H1 (cell line): ENCODE data around the gene CP. TPM values are rescaled to one million over a fixed set of nuclear protein-coding genes. Genes with fewer than 3 reads are reported as not detected.

Experiments used
- CTCF ChIA-PET: fragments of 300-600 bp; sonication (Branson Sonifier 250); formaldehyde crosslinking; loops from one replicate; lab custom pipeline; 2021; ENCODE audit not compliant: partially characterized antibody; lab: Charles Lee
- POLR2A ChIA-PET: fragments of 300-600 bp; sonication (Branson Sonifier 250); formaldehyde crosslinking; loops from one replicate; lab custom pipeline; 2021; ENCODE audit warnings: inconsistent platforms; ENCODE audit not compliant: partially characterized antibody; lab: Charles Lee
- DNase-seq, 2 experiments: peaks; one replicate each; pipeline versions ENCODE4 v3.0.0 to v3.0.0-alpha.2; 2010 to 2022; ENCODE audit warnings: low spot score in 2 of 2, low read depth in 1 of 2, mixed read lengths in 1 of 2
- FAIRE-seq: peaks from 2 replicates; lab custom pipeline; 2011; peaks lifted over from hg19 to GRCh38; lab: Jason Lieb, UNC
- H2AFZ ChIP-seq: 2 replicates; pipeline ENCODE4 v1.8.1; 2012; ENCODE audit warnings: low read length, inconsistent platforms
- H2AK5ac ChIP-seq: 2 replicates; pipeline ENCODE4 v1.6.1; 2013; ENCODE audit warnings: low read depth, low read length
- H2BK120ac ChIP-seq: replicated peaks from 2 replicates; pipeline ENCODE3; 2013; ENCODE audit warnings: low read depth, low read length, inconsistent platforms
- H2BK12ac ChIP-seq: 2 replicates; pipeline ENCODE4 v1.6.1; 2013; ENCODE audit warnings: low read depth, low read length
- H2BK15ac ChIP-seq: 2 replicates; pipeline ENCODE4 v1.6.1; 2013; ENCODE audit warnings: low read length
- H2BK20ac ChIP-seq: 2 replicates; pipeline ENCODE4 v1.6.1; 2013; ENCODE audit warnings: low read length
- H2BK5ac ChIP-seq: 2 replicates; pipeline ENCODE4 v1.6.1; 2013; ENCODE audit warnings: low read depth, low read length
- H3K14ac ChIP-seq: 2 replicates; pipeline ENCODE4 v1.6.1; 2013; ENCODE audit warnings: inconsistent platforms; ENCODE audit not compliant: insufficient read length
- H3K18ac ChIP-seq: 2 replicates; pipeline ENCODE4 v1.6.1; 2013; ENCODE audit warnings: low read length; ENCODE audit errors: extremely low read depth
- H3K23ac ChIP-seq: 2 replicates; pipeline ENCODE4 v1.6.1; 2013; ENCODE audit warnings: inconsistent platforms; ENCODE audit not compliant: insufficient read length
- H3K23me2 ChIP-seq: 2 replicates; pipeline ENCODE4 v1.6.1; 2013; ENCODE audit warnings: low read depth, low read length
- H3K27ac ChIP-seq: 2 replicates; pipeline ENCODE4 v1.6.1; 2011; ENCODE audit warnings: low read depth, low read length, inconsistent platforms
- H3K27me3 ChIP-seq, 4 experiments: replicated peaks in 1 of 4; 1 replicate in 1 of 4; 2 replicates in 3 of 4; pipeline versions ENCODE4 v1.6.1 to v1.8.1; 2011 to 2013; ENCODE audit warnings: low read length in 3 of 4, mild to moderate bottlenecking in 3 of 4, inconsistent platforms in 2 of 4, mixed read lengths in 2 of 4, moderate library complexity in 1 of 4; ENCODE audit not compliant: control insufficient read depth in 3 of 4, insufficient read depth in 3 of 4; ENCODE audit errors: extremely low read depth in 1 of 4
- H3K36me3 ChIP-seq, 4 experiments: 2 replicates each; pipeline versions ENCODE4 v1.6.1 to v1.8.1; 2011 to 2013; ENCODE audit warnings: mild to moderate bottlenecking in 4 of 4, low read length in 3 of 4, moderate library complexity in 2 of 4, control low read depth in 1 of 4, inconsistent platforms in 1 of 4; ENCODE audit not compliant: insufficient read depth in 4 of 4, control insufficient read depth in 2 of 4
- H3K4ac ChIP-seq: replicated peaks from 2 replicates; pipeline ENCODE3; 2013; ENCODE audit warnings: low read length, low read depth, mixed read lengths, inconsistent platforms; ENCODE audit not compliant: insufficient read length
- H3K4me1 ChIP-seq, 4 experiments: replicated peaks in 1 of 4; 1 replicate in 1 of 4; 2 replicates in 3 of 4; pipeline versions ENCODE4 v1.6.1 to v1.8.1; 2011 to 2013; ENCODE audit warnings: low read length in 3 of 4, inconsistent platforms in 2 of 4, mixed read lengths in 1 of 4; ENCODE audit not compliant: insufficient read depth in 4 of 4, control insufficient read depth in 3 of 4
- H3K4me2 ChIP-seq, 2 experiments: 2 replicates each; pipeline versions ENCODE4 v1.6.1 to v1.8.1; 2011 to 2013; ENCODE audit warnings: low read depth in 2 of 2, low read length in 2 of 2, control low read depth in 1 of 2, inconsistent platforms in 1 of 2, mild to moderate bottlenecking in 1 of 2; ENCODE audit not compliant: insufficient read depth in 1 of 2
- H3K4me3 ChIP-seq, 4 experiments: fragments of 200-600, 300-600 bp in 1 of 4; sonication (generic), shearing (Covaris generic), sonication (Bioruptor Twin) in 1 of 4; 2 replicates each; pipeline versions ENCODE4 v1.5.1 to v1.8.1; 2011 to 2016; ENCODE audit warnings: low read length in 4 of 4, low read depth in 3 of 4, control low read depth in 2 of 4, inconsistent platforms in 2 of 4, mild to moderate bottlenecking in 2 of 4, mixed read lengths in 1 of 4, moderate library complexity in 1 of 4; ENCODE audit not compliant: insufficient read depth in 2 of 4; ENCODE audit errors: extremely low read depth in 1 of 4
- H3K56ac ChIP-seq: replicated peaks from 2 replicates; pipeline ENCODE3; 2013; ENCODE audit warnings: low read depth, mild to moderate bottlenecking, mixed read lengths, low read length, inconsistent platforms; ENCODE audit not compliant: insufficient read length
- H3K79me1 ChIP-seq: 2 replicates; pipeline ENCODE4 v1.6.1; 2013; ENCODE audit warnings: low read depth, low read length, control low read depth
- H3K79me2 ChIP-seq, 2 experiments: 2 replicates each; pipeline versions ENCODE4 v1.6.1 to v1.8.1; 2012 to 2013; ENCODE audit warnings: low read length in 2 of 2, mild to moderate bottlenecking in 2 of 2, inconsistent platforms in 1 of 2; ENCODE audit not compliant: insufficient read depth in 2 of 2, control insufficient read depth in 1 of 2
- H3K9ac ChIP-seq, 4 experiments: replicated peaks in 1 of 4; 1 replicate in 1 of 4; 2 replicates in 3 of 4; pipeline versions ENCODE4 v1.6.1 to v1.8.1; 2011 to 2013; ENCODE audit warnings: low read depth in 3 of 4, low read length in 3 of 4, control low read depth in 2 of 4, mild to moderate bottlenecking in 2 of 4, moderate library complexity in 2 of 4, inconsistent platforms in 1 of 4; ENCODE audit errors: extremely low read depth in 1 of 4
- H3K9me3 ChIP-seq, 2 experiments: 2 replicates each; pipeline versions ENCODE4 v1.6.1 to v1.8.1; 2012 to 2013; ENCODE audit warnings: mild to moderate bottlenecking in 2 of 2, moderate library complexity in 2 of 2, control low read depth in 1 of 2, inconsistent platforms in 1 of 2, low read depth in 1 of 2, low read length in 1 of 2, mixed read lengths in 1 of 2; ENCODE audit not compliant: insufficient read depth in 2 of 2
- H4K20me1 ChIP-seq, 2 experiments: replicated peaks in 1 of 2; 2 replicates each; pipeline versions ENCODE3 to v1.8.1; 2011 to 2013; ENCODE audit warnings: inconsistent platforms in 2 of 2, low read length in 2 of 2, mild to moderate bottlenecking in 1 of 2; ENCODE audit not compliant: insufficient read depth in 2 of 2, control insufficient read depth in 1 of 2
- H4K5ac ChIP-seq: 2 replicates; pipeline ENCODE4 v1.6.1; 2013; ENCODE audit warnings: low read length, low read depth, mixed read lengths, inconsistent platforms; ENCODE audit not compliant: insufficient read length
- H4K8ac ChIP-seq: 2 replicates; pipeline ENCODE4 v1.8.0; 2013; ENCODE audit warnings: mild to moderate bottlenecking, moderate library complexity, low read length, inconsistent platforms; ENCODE audit not compliant: insufficient read depth; ENCODE audit errors: extremely low read depth
- H4K91ac ChIP-seq: replicated peaks from 2 replicates; pipeline ENCODE3; 2013; ENCODE audit warnings: low read length, mixed read lengths, inconsistent platforms; ENCODE audit not compliant: insufficient read length
- ASH2L ChIP-seq: fragments of 200-600, 300-600 bp; sonication (generic); IDR thresholded peaks from one replicate; pipeline ENCODE4 v1.7.1; 2017; ENCODE audit warnings: low read length
- BRCA1 ChIP-seq: IDR thresholded peaks from 2 replicates; pipeline ENCODE4 v1.6.1; 2012; ENCODE audit warnings: low read depth, low read length, improper control_type of control experiment
- CHD2 ChIP-seq: IDR thresholded peaks from 2 replicates; pipeline ENCODE4 v1.6.1; 2012; ENCODE audit warnings: low read length, improper control_type of control experiment
- CTBP2 ChIP-seq: IDR thresholded peaks from 2 replicates; pipeline ENCODE4 v1.7.0; 2011; ENCODE audit warnings: borderline replicate concordance, mild to moderate bottlenecking, moderate library complexity, mixed read lengths, low read length; ENCODE audit not compliant: insufficient read depth, insufficient read length
- EZH2 ChIP-seq: fragments of 200-600 bp; sonication (generic); IDR thresholded peaks from 2 replicates; pipeline ENCODE4 v1.7.1; 2012; ENCODE audit warnings: low read depth, mild to moderate bottlenecking, moderate library complexity, low read length, inconsistent platforms; ENCODE audit not compliant: severe bottlenecking
- GTF2F1 ChIP-seq: IDR thresholded peaks from 2 replicates; pipeline ENCODE4 v1.6.1; 2012; ENCODE audit warnings: low read depth, low read length, improper control_type of control experiment, borderline replicate concordance
- HDAC2 ChIP-seq, 2 experiments: fragments of 300-600 bp in 1 of 2; sonication (generic) in 1 of 2; IDR thresholded peaks; 2 replicates each; pipeline ENCODE4 v1.6.1; 2011 to 2012; ENCODE audit warnings: low read depth in 2 of 2, low read length in 2 of 2, mild to moderate bottlenecking in 2 of 2, moderate library complexity in 2 of 2, borderline replicate concordance in 1 of 2, inconsistent platforms in 1 of 2
- JUN ChIP-seq: IDR thresholded peaks from 2 replicates; pipeline ENCODE4 v1.6.1; 2011; ENCODE audit warnings: low read depth, mild to moderate bottlenecking, improper control_type of control experiment, low read length
- MAFK ChIP-seq: IDR thresholded peaks from 2 replicates; pipeline ENCODE4 v1.6.1; 2012; ENCODE audit warnings: low read depth, mild to moderate bottlenecking, improper control_type of control experiment, low read length
- RBBP5 ChIP-seq: IDR thresholded peaks from 2 replicates; pipeline ENCODE4 v1.7.1; 2012; ENCODE audit warnings: low read depth, mild to moderate bottlenecking, inconsistent platforms, low read length, moderate library complexity, borderline replicate concordance
- RFX5 ChIP-seq: IDR thresholded peaks from 2 replicates; pipeline ENCODE4 v1.6.1; 2011; ENCODE audit warnings: low read depth, low read length, improper control_type of control experiment, borderline replicate concordance
- RXRA ChIP-seq: IDR thresholded peaks from 2 replicates; pipeline ENCODE4 v1.6.1; 2011; ENCODE audit warnings: low read depth, mild to moderate bottlenecking, low read length, moderate library complexity; ENCODE audit not compliant: insufficient read depth
- SAP30 ChIP-seq: fragments of 300-600 bp; sonication (generic); IDR thresholded peaks from 2 replicates; pipeline ENCODE4 v1.7.1; 2012; ENCODE audit warnings: low read length, moderate library complexity, mild to moderate bottlenecking, inconsistent platforms; ENCODE audit not compliant: insufficient read depth, insufficient replicate concordance
- SIRT6 ChIP-seq: IDR thresholded peaks from one replicate; pipeline ENCODE4 v1.7.1; 2012; ENCODE audit warnings: low read length, inconsistent platforms
- polyA plus RNA-seq, 7 experiments: library from polyadenylated mRNA; depleted of rRNA in 3 of 7; stranded (reverse) in 5 of 7; unstranded in 2 of 7; fragments of >200 nt in 5 of 7; fragments of 200-250 nt in 2 of 7; gene quantifications; 1 replicate in 5 of 7; 2 replicates in 1 of 7; 4 replicates in 1 of 7; pipeline versions ENCODE4 v1.2.1 to v1.2.3, GENCODE V29; 2011 to 2013; ENCODE audit warnings: missing spikeins in 2 of 7, mixed read lengths in 2 of 7
- total RNA-seq: library from RNA; stranded (reverse); fragmentation: NEBNext Ultra II Directional; extraction: Animal tissue kit (Norgen Biotek cat#: 25700); gene quantifications from 2 replicates; pipeline ENCODE4 v1.2.1, GENCODE V29; 2021

The CP gene
- total and polyA plus RNA-seq, 2 of the 8 experiments (the other 6 are each of a cell fraction or from before 2014, with no cell fraction given), result 0.32 to 2.6 TPM

DNA sequence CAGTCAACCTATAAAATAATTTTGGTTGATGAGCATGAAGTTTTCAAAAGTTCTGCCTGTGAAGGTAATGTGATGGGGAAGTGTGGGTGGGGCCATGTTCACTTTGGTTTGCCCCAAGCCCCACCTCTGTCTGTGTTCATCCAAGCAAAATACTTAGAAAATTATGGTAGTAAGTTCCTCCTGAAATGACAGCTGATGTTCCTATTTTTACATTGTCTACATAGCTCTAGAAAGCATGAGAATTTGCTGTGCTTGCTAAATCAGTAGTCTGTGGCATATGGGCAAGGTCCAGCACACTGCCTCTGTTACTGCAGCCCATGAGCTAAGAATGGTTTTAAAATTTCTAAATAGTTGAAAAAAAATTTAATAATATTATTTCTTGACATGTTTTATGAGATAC, 21.9 kb upstream of the CP start:
- H2BK5ac ChIP-seq, result no peak overlapping the region
- H3K27ac ChIP-seq, result no peak overlapping the region
- H3K18ac ChIP-seq, result no peak overlapping the region
- H3K23me2 ChIP-seq, result no peaks in the 10 kb centered on the region
- ChIA-PET POLR2A (no interaction called here), CTCF (no interaction called here)
- no peak overlapping the region for H2BK20ac ChIP-seq
- no peak overlapping the region for H3K23ac ChIP-seq
- H4K91ac ChIP-seq, result no peak overlapping the region
- H4K20me1 ChIP-seq, result no peaks in the 10 kb centered on the region
- no peak overlapping the region for H4K5ac ChIP-seq
- no peak overlapping the region for H3K4me2 ChIP-seq
- H3K4me1 ChIP-seq, result peaks cover 0 to 10% (median under 1%) of the 10 kb centered on the region in 4 experiments; a peak in 4 of 7 replicates
- no peak for FAIRE-seq
- H3K79me1 ChIP-seq, result no peaks in the 10 kb centered on the region
- no peaks in the 10 kb centered on the region for H3K9me3 ChIP-seq
- no peak overlapping the region for H3K9ac ChIP-seq
- DNase-seq, result no peak
- no peak overlapping the region for H2AFZ ChIP-seq
- H2AK5ac ChIP-seq, result no peak overlapping the region
- no peak overlapping the region for H3K4me3 ChIP-seq
- H2BK12ac ChIP-seq, result no peak overlapping the region
- H2BK120ac ChIP-seq, result no peak overlapping the region
- no peak overlapping the region for H2BK15ac ChIP-seq
- H3K56ac ChIP-seq, result no peak overlapping the region
- no peak overlapping the region for H4K8ac ChIP-seq
- H3K27me3 ChIP-seq, result peaks cover 0 to 5% (median 2%) of the 10 kb centered on the region in 4 experiments; a peak in 3 of 7 replicates
- H3K14ac ChIP-seq, result no peak overlapping the region
- no peak overlapping the region for H3K4ac ChIP-seq
- no peaks in the 10 kb centered on the region for H3K79me2 ChIP-seq
- no peaks in the 10 kb centered on the region for H3K36me3 ChIP-seq
- TF ChIP-seq RBBP5 (no peak), SAP30 (no peak), JUN (no peak), HDAC2 (IDR thresholded peaks at IDR 0.05; ENCODE audit: borderline replicate concordance in 1 of 2, low read depth in 2 of 2, low read length in 2 of 2) (no peak), RFX5 (no peak), RXRA (no peak), EZH2 (no peak), GTF2F1 (no peak), ASH2L (no peak), CHD2 (no peak), MAFK (no peak), SIRT6 (no peak), BRCA1 (no peak), CTBP2 (no peak)
